COLO668 (cell line): Measurements from ENCODE around the gene EPHA4.

Source experiments
- DNase-seq: peaks from one replicate; lab custom pipeline; 2025; ENCODE audit not compliant: unreplicated experiment; lab: John Stamatoyannopoulos, UW

EPHA4 gene

GRCh38 chr2:221410487-221410886 is 161.6 kb downstream of the EPHA4 start:
- no peak for DNase-seq

GRCh38 chr2:221407765-221408164 is 164.3 kb downstream of the EPHA4 start:
- no peak for DNase-seq

DNA sequence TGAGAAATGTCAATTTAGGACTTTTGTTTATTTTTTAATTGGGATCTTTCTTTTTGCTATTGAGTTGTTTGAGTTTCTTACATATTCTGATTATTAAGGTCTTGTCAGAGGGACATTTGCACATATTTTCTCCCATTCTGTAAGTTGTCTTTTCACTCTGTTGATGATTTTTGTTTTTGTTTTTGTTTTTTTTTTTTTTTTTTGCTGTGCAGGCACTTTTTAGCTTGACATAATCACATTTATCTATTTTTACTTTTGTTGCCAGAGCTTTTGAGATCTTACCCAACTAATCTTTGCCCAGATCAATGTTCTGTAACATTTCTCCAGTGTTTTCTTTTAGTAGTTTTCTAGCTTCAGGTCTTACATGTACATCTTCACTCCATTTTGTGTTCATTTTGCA is 166.6 kb downstream of the EPHA4 start:
- no peak for DNase-seq

GRCh38 chr2:221402072-221402471 is 170.0 kb downstream of the EPHA4 start:
- no peak for DNase-seq

- no peak for DNase-seq
Observed at GRCh38 chr2:221400411-221400810, 171.7 kb downstream of the EPHA4 start.

- DNase-seq = no peak
Observed at GRCh38 chr2:221399183-221399582, 172.9 kb downstream of the EPHA4 start.

DNA sequence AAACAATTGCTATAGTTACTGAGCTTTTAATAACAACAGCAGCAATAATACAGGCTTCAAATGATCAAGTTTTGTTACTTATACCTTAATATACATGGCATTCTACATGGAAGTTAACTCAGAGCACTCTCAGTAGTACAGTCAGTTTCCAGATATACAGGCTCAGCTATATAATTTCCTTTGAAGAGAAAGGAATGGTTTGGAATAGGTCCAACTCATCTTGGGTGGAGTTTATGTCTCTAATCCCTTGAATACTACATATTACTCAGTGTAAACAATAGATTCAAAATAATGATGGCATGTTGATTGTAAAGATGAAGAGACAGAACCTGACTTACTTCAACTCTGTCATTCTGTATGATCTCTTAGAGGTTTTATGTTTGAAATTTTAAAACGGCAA is 174.9 kb downstream of the EPHA4 start:
- DNase-seq = no peak

DNA sequence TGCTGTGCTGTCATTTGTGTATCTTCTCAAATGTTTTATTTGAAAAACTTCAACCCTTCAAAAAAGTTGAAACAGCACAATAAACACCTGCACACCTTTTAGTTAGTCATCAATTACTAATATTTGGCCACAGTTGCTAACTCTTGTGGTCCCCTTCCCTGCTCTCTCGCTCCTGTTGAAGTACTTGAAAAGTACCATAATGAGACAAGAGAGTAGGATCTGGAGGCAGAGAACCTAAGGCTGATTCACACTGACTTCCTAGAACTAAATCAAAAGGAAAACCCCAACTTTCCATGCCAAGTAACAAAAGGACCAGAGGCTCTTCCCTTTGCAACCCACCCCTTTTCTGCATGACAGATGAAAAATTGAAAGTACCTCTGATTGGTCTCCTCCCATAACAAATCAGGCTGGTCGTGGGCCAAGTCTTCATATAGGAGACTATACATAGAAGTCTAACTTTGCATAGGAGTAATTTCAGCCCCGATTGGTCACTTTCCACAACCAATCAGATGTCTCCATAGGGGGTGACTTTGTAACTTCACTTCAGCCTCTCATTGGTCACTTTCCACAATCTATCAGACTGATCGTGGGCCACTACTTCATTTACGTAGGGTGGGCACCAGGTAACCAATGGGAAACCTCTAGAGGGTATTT is 179.7 kb downstream of the EPHA4 start:
- no peak for DNase-seq

DNA sequence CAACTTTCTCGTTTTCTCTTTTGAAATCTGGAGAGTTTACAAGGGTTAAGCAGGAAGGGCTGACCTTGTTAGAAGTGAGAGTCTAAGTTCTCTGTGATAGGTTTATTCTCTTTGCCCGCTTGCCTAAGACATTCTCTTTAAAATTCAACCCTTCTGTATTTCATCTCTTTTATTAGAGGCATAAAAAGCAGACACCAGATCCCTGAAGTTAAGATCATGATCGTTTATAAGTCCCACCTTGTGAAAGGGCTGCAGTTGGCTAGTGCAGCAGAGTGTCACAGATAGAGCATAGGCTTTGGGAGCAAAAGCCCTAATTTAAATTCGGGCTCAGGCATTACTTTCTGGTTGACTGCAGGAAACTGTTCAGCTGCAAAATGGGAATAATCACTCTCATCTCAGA is 181.2 kb downstream of the EPHA4 start:
- DNase-seq = no peak

- no peak for DNase-seq
Observed at GRCh38 chr2:221389904-221390303, 182.2 kb downstream of the EPHA4 start.

- DNase-seq = no peak
Observed at GRCh38 chr2:221389421-221389820, 182.7 kb downstream of the EPHA4 start.

GRCh38 chr2:221388891-221389290 is 183.2 kb downstream of the EPHA4 start:
- no peak for DNase-seq

DNA sequence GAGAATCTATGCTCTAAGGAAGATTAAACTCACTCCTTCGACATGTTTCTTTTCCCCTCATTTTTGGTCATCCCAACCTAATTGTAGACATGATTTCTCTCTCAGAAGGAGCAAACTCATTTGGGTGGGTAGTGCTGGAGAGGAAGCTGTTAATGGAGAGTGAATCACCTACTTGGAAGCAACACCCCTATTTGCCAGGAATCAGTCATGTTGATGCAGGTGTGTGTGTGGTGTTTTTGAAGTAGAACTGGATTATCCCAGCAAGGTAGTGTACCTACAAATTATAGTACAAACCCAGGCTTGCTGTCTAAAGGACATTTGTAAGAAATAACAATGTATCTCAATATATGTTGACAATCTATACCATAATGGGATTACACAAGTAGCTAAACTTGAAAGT is 186.4 kb downstream of the EPHA4 start:
- DNase-seq = no peak

DNA sequence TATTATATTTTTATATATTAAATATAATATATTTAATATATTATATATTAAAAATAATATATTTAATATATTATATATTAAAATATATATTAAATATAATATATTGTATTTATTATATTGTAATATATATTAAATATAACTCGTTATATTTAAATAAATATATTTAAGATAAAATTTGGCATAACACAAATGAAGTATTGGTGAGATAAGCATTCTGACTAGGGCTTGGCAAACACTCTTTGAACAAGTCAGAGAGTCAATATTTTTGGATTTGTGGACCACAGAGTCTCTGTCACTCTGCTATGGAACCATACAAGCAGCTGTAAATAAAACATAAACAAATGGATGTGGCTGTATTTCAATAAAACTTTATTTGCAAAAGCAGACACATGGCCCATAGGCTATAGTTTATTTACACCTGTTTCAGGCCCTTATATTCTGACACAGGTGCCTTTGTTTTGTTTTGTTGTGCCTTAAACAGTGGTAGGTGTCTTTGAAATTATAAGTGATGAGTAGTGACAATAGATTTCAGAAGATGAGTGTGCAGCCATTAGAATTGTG is 190.1 kb downstream of the EPHA4 start:
- DNase-seq = no peak

DNA sequence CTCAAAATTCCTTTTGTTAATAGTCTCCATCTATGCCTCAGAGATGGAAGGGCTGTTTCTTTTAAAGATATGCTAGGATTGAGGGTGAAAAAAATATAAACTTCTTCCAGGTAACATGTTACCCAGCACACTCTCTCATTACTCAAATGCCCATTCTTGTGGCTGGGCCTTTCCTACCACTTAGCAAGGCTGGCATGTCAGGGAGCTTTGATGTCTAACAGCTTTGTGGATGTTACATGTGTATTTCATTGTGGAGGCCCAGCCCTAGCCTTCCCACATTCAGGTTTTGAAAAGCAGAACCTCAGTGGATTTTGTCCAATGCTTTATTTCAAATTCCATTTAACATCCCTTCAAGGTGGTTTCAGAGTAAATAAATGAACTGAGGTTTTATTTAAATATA is 191.4 kb downstream of the EPHA4 start:
- no peak for DNase-seq

DNA sequence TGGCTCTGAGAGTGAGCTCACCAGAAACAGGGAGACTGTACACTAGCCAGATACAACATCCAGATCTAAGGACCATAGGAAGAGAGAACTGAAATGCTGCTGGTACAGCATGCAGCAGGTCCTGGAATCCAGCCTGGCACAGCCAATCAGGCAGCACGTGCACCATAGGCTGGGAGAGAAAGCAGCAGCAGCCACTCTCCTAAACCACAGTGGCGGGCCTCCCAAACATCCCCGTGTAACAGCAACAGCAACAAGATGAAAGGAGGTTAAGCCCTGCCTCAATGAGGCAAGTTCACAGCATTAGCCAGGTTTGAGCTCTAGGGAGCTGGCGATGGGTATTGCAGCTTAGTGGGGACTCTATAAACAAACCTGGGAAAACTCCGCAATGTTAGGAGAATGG is 192.0 kb downstream of the EPHA4 start:
- DNase-seq = no peak

DNA sequence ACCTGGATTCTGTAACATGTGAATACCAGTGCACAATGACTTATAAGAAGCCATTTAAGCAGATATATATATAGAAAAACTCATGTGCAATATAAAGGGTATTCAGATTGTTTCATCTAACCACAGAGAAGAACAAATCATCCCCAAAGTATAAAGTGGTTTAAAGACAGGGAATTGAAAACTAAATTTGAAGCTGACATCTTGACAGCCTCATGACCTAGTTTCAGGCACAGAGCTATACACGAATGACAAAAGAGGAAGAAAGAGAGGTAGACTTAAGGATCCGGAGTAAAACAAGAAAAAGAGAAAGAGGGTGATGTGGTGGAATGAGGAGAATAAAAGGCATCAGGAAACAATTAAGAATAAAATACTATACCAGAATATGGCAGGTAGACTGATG is 194.5 kb downstream of the EPHA4 start:
- DNase-seq = no peak

DNA sequence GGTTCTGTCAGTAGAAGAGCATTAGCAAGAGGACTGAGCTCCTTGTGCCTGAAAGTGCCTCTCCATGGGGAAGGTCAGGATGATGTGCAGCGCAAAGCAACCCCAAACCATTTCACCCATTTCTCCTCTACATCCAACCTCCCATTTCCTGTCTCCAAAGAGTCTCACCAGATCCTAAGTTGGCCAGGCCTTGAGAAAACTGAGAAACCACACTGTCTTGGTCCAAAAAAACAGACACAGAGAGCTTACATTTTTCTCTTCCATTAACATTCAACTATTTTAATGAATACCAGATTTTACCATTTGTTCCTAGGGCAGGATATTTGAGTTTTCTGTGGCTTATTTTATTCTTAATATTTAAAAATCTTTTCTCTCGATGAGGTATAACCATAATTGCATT is 195.0 kb downstream of the EPHA4 start:
- no peak for DNase-seq

DNA sequence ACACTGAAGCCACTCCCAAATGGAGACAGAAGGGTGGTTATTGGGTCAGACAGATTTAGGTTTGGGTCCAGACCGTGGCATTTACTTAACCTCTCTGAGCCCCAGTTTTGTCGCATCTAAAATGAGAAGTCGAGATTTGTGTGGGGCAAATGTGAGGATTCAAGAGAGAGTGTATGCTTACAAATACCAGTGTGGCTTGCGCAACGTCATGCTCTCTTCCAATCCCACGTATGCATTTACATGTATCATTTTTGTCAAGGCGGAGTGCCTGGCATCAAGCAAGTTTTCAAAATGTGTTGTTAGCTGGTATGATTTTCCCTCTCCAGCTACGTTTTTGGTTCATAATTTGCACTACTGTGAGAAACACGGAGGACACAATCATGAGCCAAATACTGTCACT is 197.9 kb downstream of the EPHA4 start:
- DNase-seq = no peak

DNA sequence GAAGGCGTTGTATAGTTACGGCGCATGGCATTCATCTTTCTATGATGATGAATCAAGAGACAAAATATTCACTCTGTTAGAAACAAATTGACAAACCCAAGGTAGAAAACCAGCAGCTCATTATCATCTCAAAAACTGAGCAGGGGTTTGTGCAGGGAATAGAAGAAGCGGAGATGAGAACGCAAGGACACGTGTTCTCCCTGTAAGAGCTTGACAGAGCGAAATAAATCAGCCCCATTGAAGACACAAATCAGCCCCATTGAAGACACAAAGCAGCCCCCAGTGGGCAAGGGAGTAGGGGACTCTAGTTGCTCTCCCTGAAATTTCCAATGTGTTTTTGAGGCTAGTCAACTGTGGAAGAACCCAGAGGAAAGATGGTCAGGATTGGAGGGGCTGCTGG is 199.2 kb downstream of the EPHA4 start:
- no peak for DNase-seq

DNA sequence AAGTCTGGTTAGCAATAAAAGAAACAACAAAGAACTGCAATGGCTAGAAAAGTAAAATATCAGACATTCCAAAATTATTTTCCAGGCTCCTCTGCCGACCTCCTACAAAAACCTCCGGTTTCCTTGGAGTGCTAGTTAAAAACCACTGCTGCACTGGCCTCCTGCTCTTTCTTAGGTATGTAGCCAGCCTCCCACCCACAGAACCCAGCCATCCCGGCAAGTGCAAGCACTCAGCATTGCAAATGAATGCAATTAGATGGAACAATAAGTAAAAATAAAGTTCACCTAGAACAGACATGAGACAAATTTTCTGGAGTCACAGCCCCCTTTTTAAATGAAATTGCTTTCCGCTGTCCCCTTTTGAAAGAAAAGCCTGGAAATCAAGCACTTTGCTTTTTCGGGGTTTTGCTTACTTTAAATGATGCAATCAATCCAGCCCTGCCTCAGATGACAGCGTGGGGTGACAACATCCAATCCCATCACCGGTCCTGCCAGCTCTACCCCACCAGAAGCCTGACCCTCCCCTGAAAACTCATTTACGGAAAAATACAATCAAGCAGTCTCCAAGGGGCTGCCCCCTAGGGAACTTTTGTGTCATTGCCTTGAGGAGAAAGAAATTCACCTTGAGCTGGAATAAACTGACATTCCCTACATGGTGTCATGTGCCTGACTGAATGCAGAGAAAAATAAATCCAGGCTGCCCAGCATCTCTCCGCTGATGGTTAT is 199.8 kb downstream of the EPHA4 start:
- DNase-seq = no peak

- DNase-seq = no peak
Observed at GRCh38 chr2:221371347-221371746, 200.8 kb downstream of the EPHA4 start.

DNA sequence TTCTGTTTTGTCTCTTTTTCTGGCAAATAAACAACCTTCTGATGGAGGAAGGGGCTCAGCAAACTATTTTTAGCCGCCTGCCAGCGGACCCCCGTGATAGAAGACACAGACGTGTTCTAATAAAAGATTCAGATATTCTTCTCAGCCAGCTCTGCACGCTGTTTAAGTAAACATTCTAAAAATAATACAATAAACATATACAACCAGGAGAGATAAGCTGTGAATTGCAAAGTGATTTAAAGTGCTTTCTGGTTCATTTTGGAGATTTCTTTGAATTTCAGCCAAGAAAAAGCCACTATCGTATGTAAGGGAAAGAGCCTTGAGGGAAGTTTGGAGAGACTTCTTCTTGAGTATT is 201.3 kb downstream of the EPHA4 start:
- DNase-seq = no peak
